Activated T-helper 2 cell treated with anti-CD3 and anti-CD28 coated beads, Interferon-gamma antibody, Interleukin-2, Interleukin-4, amounts not matched to agents 10 μg/mL and 5 μg/mL and 100 μg/mL, durations not matched to agents 14 hours and 24 hours and 36 hours (primary cell): ENCODE measurements around the gene KHSRP. TPM values are rescaled to one million over a fixed set of nuclear protein-coding genes. Genes with fewer than 3 reads are reported as not detected.

Source experiments
- DNase-seq: peaks from one replicate; pipeline ENCODE4 v3.0.0; 2021; ENCODE audit warnings: low spot score
- H3K27ac Mint-ChIP-seq: one replicate; pipeline ENCODE4 v1.8.0; 2021; ENCODE audit warnings: mixed read lengths
- H3K27me3 Mint-ChIP-seq: one replicate; pipeline ENCODE4 v1.8.0; 2021; ENCODE audit warnings: low read depth, mixed read lengths
- H3K36me3 Mint-ChIP-seq: one replicate; pipeline ENCODE4 v1.8.0; 2021; ENCODE audit warnings: low read depth, mixed read lengths
- H3K4me1 Mint-ChIP-seq: one replicate; pipeline ENCODE4 v1.8.0; 2021; ENCODE audit warnings: low read depth, mixed read lengths
- H3K4me3 Mint-ChIP-seq: one replicate; pipeline ENCODE4 v1.8.0; 2021; ENCODE audit warnings: low read depth, mild to moderate bottlenecking, moderate library complexity, mixed read lengths
- H3K9me3 Mint-ChIP-seq: one replicate; pipeline ENCODE4 v1.8.0; 2021; ENCODE audit warnings: mixed read lengths
- intact Hi-C: fragments of 100-400 bp; cut with micrococcal nuclease; formaldehyde crosslinking; loops from one replicate; pipeline ENCODE4 v1.15.1; 2023
- total RNA-seq: library from RNA; stranded (reverse); gene quantifications from 2 replicates; pipeline ENCODE4 v1.2.3, GENCODE V29; 2022

KHSRP gene
- total RNA-seq, 1 donor from 2014 or later = 413 TPM

DNA sequence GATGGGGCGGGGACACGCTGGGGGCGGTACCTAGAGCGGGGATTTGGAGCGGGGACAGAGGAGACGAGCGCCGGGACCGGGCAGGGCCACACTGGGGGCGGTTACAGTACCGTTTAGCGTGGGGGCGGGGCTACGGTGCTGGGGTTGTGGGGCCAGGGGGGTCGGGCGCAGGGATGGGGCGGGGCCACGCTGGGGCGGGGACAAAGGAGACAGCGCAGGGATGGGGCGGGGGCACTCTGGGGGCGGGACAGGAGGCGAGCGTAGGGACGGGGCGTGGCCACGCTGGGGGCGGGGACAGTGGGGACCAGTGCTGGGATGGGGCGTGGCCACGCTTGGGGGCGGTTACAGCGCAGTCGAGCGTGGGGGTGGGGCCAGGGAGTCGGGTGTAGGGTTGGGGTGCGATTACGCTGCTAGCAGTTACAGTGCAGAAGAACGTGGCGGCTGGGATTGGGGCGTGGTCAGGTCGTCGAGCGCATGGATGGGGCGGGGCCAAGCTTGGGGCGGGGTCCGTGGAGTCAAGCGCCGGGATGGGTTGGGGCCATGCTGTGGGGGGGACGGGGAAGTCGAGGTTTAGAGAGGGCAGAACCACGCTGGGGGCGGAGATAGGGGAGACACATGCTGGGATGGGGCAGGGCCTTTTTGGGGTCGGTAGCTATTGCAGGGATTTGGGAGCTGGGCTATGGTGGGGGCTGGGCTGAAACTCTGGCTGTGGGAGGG, 51.4 kb downstream of the KHSRP start:
- H3K27ac Mint-ChIP-seq = peak overlapping the region; percentile 88
- intact Hi-C loops = loop anchor here (1.0 to 5.0 kb wide), 3 partner anchors 20 to 489 kb away; partner anchors contain the start of gene GTF2F1
- peak; percentile 99 for DNase-seq
- H3K4me1 Mint-ChIP-seq = peaks cover 8% of the 10 kb centered on the region
- H3K4me3 Mint-ChIP-seq = peak overlapping the region; percentile 87
- H3K9me3 Mint-ChIP-seq = no peaks in the 10 kb centered on the region
- H3K36me3 Mint-ChIP-seq = peaks cover 16% of the 10 kb centered on the region
- H3K27me3 Mint-ChIP-seq = no peaks in the 10 kb centered on the region

GRCh38 chr19:6372594-6373095, 52.0 kb downstream of the KHSRP start, which contains the start of gene ALKBH7:
Gene ALKBH7, plus strand, starts transcription at chr19:6372794. Its CDS starts 27 bp downstream, at chr19:6372821.
- Mint-ChIP-seq H3K4me3 (peak within 1 kb of the TSS; percentile 87), H3K36me3 (peaks cover 22% of the 10 kb centered on the region), H3K27ac (peak within 1 kb of the TSS; percentile 88), H3K27me3 (no peaks in the 10 kb centered on the region), H3K4me1 (peaks cover 8% of the 10 kb centered on the region), H3K9me3 (no peaks in the 10 kb centered on the region)
- peak; percentile 95 for DNase-seq
- intact Hi-C loops = loop anchor here (1.0 to 5.0 kb wide), 4 partner anchors 10 to 490 kb away; partner anchors contain the start of gene GTF2F1

GRCh38 chr19:6364353-6364752, 60.3 kb downstream of the KHSRP start:
- Mint-ChIP-seq H3K36me3 (peaks cover 62% of the 10 kb centered on the region), H3K27ac (no peak overlapping the region), H3K9me3 (no peaks in the 10 kb centered on the region), H3K4me3 (no peak overlapping the region), H3K4me1 (peaks cover 11% of the 10 kb centered on the region), H3K27me3 (no peaks in the 10 kb centered on the region)
- DNase-seq = no peak
- intact Hi-C loops = no loop called here

Other genes starting within 250 kb of the KHSRP start
- gene MLLT1, start 144.8 kb downstream of the KHSRP start, total RNA-seq = 58.7 and 61.8 TPM in 2 replicates
- gene ACER1, start 91.2 kb downstream of the KHSRP start, total RNA-seq = 0.11 TPM in 2 replicates
- 175 and 183 TPM in 2 replicates for gene CLPP, start 63.3 kb downstream of the KHSRP start, total RNA-seq
- 33.0 and 35.9 TPM in 2 replicates for gene ALKBH7, start 52.0 kb downstream of the KHSRP start, total RNA-seq
- gene PSPN, start 48.9 kb downstream of the KHSRP start, total RNA-seq = 1.6 and 1.9 TPM in 2 replicates
- gene GTF2F1, start 31.6 kb downstream of the KHSRP start, total RNA-seq = 59.6 and 60.1 TPM in 2 replicates
- 0.30 and 0.32 TPM in 2 replicates for gene SLC25A41, start 9.0 kb upstream of the KHSRP start, total RNA-seq
- gene SLC25A23, start 35.0 kb upstream of the KHSRP start, total RNA-seq = 20.1 and 27.3 TPM in 2 replicates
- 0.46 TPM in 1 of 2 replicates, not detected in the other for gene CRB3, start 39.5 kb upstream of the KHSRP start, total RNA-seq
- gene DENND1C, start 57.0 kb upstream of the KHSRP start, total RNA-seq = 64.3 and 70.0 TPM in 2 replicates
- 7.9 and 11.3 TPM in 2 replicates for gene TUBB4A, start 77.5 kb upstream of the KHSRP start, total RNA-seq
- 6.9 and 7.4 TPM in 2 replicates for gene TNFSF9, start 106.2 kb upstream of the KHSRP start, total RNA-seq
- gene CD70, start 166.3 kb upstream of the KHSRP start, total RNA-seq = 85.5 and 88.7 TPM in 2 replicates
- gene TNFSF14, start 245.3 kb upstream of the KHSRP start, total RNA-seq = 99.5 and 102 TPM in 2 replicates